Esophagus (tissue), 2 donors: Measurements from ENCODE around the gene PRC1. TPM values are rescaled to one million over a fixed set of nuclear protein-coding genes. Genes with fewer than 3 reads are reported as not detected.
"Not testable (repeated sequence)": the region's sequence is repeated elsewhere in the genome, so short reads cannot be mapped to it uniquely, and the experiment has no call there.

Source experiments
- H3K27ac ChIP-seq, 2 donors: one replicate each; pipeline ENCODE4 v1.5.1; 2013; ENCODE audit warnings: low read depth in 2 of 2, mild to moderate bottlenecking in 2 of 2, inconsistent platforms in 1 of 2, low read length in 1 of 2, moderate library complexity in 1 of 2
- H3K27me3 ChIP-seq, 2 donors: one replicate each; pipeline ENCODE4 v1.6.1; 2013; ENCODE audit warnings: low read length in 2 of 2, control low read depth in 1 of 2, mild to moderate bottlenecking in 1 of 2; ENCODE audit not compliant: insufficient read depth in 2 of 2, control insufficient read depth in 1 of 2
- H3K36me3 ChIP-seq, 2 donors: one replicate each; pipeline ENCODE4 v1.6.1; 2013; ENCODE audit warnings: low read length in 1 of 2; ENCODE audit not compliant: control insufficient read depth in 2 of 2, insufficient read depth in 2 of 2
- H3K4me1 ChIP-seq, 2 donors: one replicate each; pipeline ENCODE4 v1.6.1; 2013; ENCODE audit warnings: low read length in 1 of 2; ENCODE audit not compliant: control insufficient read depth in 2 of 2, insufficient read depth in 2 of 2
- H3K4me3 ChIP-seq, 2 donors: one replicate each; pipeline ENCODE4 v1.5.1; 2013; ENCODE audit warnings: low read length in 2 of 2, mild to moderate bottlenecking in 2 of 2, low read depth in 1 of 2, moderate library complexity in 1 of 2
- H3K9me3 ChIP-seq, 2 donors: one replicate each; pipeline ENCODE4 v1.6.1; 2013; ENCODE audit warnings: mild to moderate bottlenecking in 2 of 2, low read depth in 1 of 2, low read length in 1 of 2, moderate library complexity in 1 of 2; ENCODE audit not compliant: control insufficient read depth in 2 of 2, insufficient read depth in 1 of 2
- WGBS, 2 donors: extraction: QIAGEN DNeasy Blood & Tissue Kit; methylation state at CpG; one replicate each; pipeline ENCODE4 v1.1.7; 2013; 5-methylcytosine and 5-hydroxymethylcytosine counted together
- polyA plus RNA-seq, 2 donors: library from polyadenylated mRNA; stranded (reverse); fragments of 200-250 nt; gene quantifications; one replicate each; pipeline ENCODE4 v1.2.3, GENCODE V29; 2013
- donor health status: healthy with polysubstance abuse.
- donor health status: Bipolar disorder and iron deficiency.

Gene PRC1
- polyA plus RNA-seq, 2 donors: 41.2 to 44.1 TPM

DNA sequence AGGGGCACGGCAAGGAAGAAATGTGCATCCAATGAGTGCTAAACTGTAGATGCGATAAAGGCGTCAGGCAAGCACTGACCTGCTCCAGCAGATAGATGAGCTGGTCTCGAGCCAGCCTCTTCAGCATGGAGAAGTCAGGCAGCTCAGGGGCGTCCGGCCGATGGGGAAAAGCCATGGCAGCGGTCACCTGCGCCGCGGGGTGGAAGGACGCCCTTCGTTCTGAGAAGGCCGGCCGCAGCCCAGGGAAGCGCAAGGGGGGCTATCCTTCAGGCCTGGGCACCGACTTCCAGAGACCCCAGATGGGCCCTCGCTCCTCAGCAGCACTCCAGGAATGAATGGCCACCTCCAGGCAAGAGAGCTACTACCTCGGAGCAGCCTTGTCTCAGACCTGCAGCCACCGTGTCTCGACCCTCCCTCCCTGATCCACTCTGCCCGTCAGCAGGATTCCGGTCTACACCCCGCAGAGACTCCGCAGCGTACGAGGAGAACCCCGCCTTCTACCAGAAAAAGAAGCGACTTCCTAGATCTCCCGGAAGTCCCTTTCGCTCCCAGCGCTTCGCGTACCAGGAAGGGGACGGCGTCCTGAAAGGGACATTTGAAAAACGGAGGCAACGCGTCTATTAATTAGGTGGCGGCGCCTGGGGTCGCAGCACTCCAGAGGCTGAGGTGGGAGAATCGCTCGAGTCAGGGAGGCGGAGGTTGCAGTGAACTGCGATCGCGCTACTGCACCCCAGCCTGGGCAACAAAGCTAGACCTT is 27.9 kb upstream of the PRC1 start, which contains the start of gene VPS33B:
VPS33B (minus strand) TSS at position 520 of the 757 bp plus-strand sequence; CDS start at position 175, 345 bp downstream.
- no peaks in the 10 kb centered on the region for H3K4me1 ChIP-seq
- H3K36me3 ChIP-seq: no peaks in the 10 kb centered on the region
- H3K27me3 ChIP-seq: no peaks in the 10 kb centered on the region
- H3K27ac ChIP-seq: peak within 1 kb of the TSS; percentile 81 to 91
- 0% methylated on average over 46 to 48 of the region's 48 CpGs for WGBS, 2 donors
- H3K9me3 ChIP-seq: peaks cover 0 to 3% of the 10 kb centered on the region in 2 donors
- H3K4me3 ChIP-seq: peak within 1 kb of the TSS; percentile 96 to 97

DNA sequence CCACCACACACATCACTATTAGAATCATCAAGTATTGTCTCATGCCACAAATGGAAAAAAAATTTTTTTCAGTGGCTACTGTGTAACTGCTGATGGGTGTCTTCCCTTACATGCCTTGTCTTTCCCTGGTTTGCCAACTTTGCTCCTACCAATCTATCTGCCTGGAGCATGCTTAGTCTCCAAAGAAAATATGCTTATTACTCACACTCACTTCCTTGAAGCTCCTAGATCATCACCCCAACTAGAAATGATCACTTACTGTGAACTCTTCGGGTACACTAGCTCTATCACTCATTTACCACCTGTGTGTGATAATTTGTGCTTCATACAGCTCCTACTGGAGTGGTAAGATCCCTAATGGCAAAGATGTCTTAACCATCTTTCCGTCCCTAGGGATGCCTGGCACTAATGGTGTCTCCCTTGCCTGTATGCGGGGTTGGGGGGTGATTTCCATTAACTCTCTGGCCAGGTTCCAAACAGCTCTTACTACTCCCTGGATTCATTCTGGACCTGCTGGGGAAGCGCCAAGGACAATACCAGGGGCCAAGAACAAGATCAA is 27.3 kb upstream of the PRC1 start:
- H3K36me3 ChIP-seq: peaks cover 0 to 4% of the 10 kb centered on the region in 2 donors
- WGBS, 2 donors: 6 to 8% methylated on average over 4 of the region's 4 CpGs
- no peaks in the 10 kb centered on the region for H3K4me1 ChIP-seq
- H3K27ac ChIP-seq: peak overlapping the region; percentile 81 to 91
- peaks cover 0 to 3% of the 10 kb centered on the region in 2 donors for H3K9me3 ChIP-seq
- no peaks in the 10 kb centered on the region for H3K27me3 ChIP-seq
- H3K4me3 ChIP-seq: peak overlapping the region; percentile 96 to 97

DNA sequence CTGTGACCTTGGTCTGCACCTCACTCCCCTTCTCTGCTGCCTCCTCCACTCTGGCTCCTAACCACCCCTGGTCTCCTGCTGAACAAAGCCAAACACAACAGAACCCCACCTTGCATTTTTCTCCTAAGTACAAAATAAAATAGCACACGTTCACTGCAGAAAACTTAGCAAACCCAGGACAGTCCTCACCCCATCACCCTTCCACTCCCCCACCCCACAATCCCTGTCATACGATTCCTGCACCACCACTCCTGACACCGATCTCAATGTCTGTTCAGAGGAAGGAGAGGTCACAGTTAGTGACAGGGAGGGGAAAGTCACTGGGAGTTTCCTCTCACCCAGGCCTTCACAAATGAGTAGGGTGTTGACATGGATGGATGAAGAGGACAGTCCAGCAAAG is 23.8 kb upstream of the PRC1 start:
- 73 to 74% methylated on average over 3 of the region's 3 CpGs for WGBS, 2 donors
- H3K4me1 ChIP-seq: no peaks in the 10 kb centered on the region

DNA sequence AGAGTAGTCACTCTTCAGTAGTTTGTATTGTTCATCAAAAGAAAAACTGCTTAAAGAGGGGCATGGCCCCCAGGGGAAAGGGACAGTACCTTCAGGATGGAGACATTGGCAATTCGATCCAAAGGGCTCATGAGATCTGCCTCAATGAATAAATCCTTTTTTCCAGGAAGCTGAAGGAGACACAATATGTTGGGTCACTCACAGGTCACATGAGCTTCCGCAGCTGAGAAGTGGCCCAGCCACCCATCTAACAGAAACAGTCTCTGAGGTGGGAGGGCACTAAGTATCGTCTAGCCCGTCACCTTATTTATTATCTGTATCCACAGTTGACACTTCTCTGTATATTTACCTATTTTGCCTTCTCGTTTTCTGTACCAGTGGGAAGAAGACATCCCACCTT is 23.4 kb upstream of the PRC1 start:
- H3K36me3 ChIP-seq: peaks cover 12 to 20% of the 10 kb centered on the region in 2 donors
- no peaks in the 10 kb centered on the region for H3K27me3 ChIP-seq
- no peak overlapping the region for H3K4me3 ChIP-seq
- H3K9me3 ChIP-seq: peaks cover 0 to 3% of the 10 kb centered on the region in 2 donors
- H3K4me1 ChIP-seq: no peaks in the 10 kb centered on the region
- H3K27ac ChIP-seq: no peak overlapping the region
- WGBS, 2 donors: 73 to 82% methylated on average over 5 of the region's 5 CpGs

More for the DNA sequence above, 23.8 kb upstream of the PRC1 start:
- Histone ChIP-seq H3K9me3 (peaks cover 0 to 3% of the 10 kb centered on the region in 2 donors), H3K4me3 (no peak overlapping the region), H3K27ac (no peak overlapping the region), H3K27me3 (no peaks in the 10 kb centered on the region), H3K36me3 (peaks cover 10 to 17% of the 10 kb centered on the region in 2 donors)

DNA sequence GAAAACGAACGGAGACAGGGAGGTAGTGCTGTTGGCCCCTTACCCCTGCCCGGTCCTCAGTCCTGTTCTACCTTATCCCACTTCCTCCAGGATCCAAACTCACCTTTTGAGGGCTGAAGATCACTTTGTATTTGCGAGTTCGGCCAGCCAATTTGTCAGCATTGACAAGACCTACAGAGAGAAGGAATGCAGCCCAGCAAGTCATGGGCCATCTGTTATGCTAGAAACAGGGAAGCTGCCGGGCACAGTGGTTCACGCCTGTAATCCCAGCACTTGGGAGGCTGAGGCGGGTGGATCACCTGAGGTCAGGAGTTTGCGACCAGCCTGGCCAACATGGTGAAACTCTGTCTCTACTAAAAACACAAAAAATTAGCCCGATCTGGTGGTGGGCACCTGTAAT is 19.4 kb upstream of the PRC1 start:
- not testable (repeated sequence) for H3K9me3 ChIP-seq, H3K27ac ChIP-seq, H3K4me3 ChIP-seq, H3K4me1 ChIP-seq, H3K27me3 ChIP-seq
- H3K36me3 ChIP-seq: peaks cover 12 to 21% of the 10 kb centered on the region in 2 donors
- WGBS, 2 donors: 79 to 90% methylated on average over 10 of the region's 10 CpGs

DNA sequence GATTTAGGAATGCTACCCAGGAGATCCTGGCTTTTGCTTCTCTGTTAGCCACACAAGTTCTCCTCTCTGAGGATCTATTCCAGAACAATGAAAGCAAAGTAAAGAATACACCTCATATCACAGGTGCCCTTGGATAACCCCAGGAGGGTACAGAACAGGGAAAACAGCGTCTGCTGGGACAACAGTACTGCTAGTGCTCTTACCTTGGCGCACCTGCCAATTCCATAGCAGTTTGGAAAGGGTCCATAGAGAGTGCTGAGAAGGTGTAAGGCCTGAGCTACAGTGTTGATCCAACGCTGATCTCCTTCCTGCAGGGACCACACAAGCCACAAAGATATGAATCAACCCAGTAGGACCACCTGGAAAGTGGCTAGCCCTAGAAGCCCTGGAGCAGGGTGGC is 12.9 kb upstream of the PRC1 start:
- Histone ChIP-seq H3K27ac (no peak overlapping the region), H3K4me1 (no peaks in the 10 kb centered on the region), H3K9me3 (no peaks in the 10 kb centered on the region), H3K36me3 (peaks cover 18 to 30% of the 10 kb centered on the region in 2 donors), H3K27me3 (no peaks in the 10 kb centered on the region), H3K4me3 (no peak overlapping the region)
- WGBS, 2 donors: 92 to 93% methylated on average over 3 of the region's 3 CpGs

DNA sequence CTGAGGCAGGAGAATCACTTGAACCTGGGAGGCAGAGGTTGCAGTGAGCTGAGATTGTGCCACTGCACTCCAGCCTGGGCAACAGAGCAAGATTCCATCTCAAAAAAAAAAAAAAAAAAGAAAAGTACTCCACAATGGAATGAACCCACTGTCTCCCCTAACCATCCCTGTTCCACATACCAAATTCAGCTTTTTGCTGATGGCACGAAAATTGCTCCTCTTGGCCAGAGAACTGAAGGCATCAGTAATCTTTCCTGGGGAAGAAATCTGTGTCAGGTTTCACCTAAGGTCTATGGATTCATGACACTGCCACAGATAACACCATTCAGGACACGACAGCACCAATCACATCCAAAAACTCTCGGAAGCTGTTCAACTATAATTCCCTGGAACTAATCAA is 6.9 kb upstream of the PRC1 start:
- no peaks in the 10 kb centered on the region for H3K4me1 ChIP-seq
- no peaks in the 10 kb centered on the region for H3K9me3 ChIP-seq
- no peak overlapping the region for H3K27ac ChIP-seq
- H3K27me3 ChIP-seq: no peaks in the 10 kb centered on the region
- no peak overlapping the region for H3K4me3 ChIP-seq
- 89 to 92% methylated on average over 3 of the region's 3 CpGs for WGBS, 2 donors
- H3K36me3 ChIP-seq: peaks cover 12 to 32% of the 10 kb centered on the region in 2 donors

DNA sequence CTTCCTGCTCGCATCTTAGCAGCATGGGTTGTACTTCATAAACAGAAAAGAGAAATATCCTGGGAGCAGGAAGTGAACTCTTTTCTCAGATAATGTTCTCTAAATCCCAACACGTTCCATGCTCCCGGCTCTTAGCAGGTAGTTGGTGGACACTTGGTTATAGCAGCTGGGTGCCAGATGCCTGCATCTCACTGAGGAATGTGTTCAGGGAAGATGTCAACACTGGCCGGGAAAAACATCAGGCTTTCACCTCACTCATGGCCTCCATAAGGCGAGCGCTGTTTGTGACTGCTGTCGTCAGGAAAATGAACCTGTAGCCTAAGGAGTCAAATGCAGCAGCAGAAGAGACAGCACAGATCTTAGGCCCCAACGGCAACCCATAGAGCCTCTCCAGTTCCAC is 4.4 kb upstream of the PRC1 start:
- Histone ChIP-seq H3K36me3 (peaks cover 0 to 21% of the 10 kb centered on the region in 2 donors), H3K4me1 (no peaks in the 10 kb centered on the region), H3K27ac (no peak overlapping the region), H3K4me3 (no peak overlapping the region), H3K9me3 (no peaks in the 10 kb centered on the region), H3K27me3 (no peaks in the 10 kb centered on the region)
- 87 to 90% methylated on average over 8 of the region's 8 CpGs for WGBS, 2 donors

DNA sequence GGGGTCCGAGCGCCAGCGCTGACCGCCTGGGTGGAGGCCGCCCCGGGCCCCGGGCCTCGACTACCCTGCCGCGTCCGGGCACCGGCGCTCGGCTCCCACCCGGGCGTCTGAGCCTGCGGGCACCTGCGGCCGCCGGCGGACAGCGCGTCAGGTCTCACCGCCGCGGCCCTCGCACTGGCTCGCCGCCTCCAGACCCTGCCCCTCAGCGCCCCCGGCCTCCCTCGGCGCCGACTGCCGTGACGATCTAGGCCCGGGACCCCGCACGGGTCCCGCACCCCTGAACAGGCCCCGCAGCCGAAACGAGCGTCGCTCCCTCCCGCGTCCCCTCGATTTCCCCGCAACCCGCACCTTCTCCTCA is 297 bp downstream of the PRC1 start:
- no peaks in the 10 kb centered on the region for H3K27me3 ChIP-seq

More for the DNA sequence above, 297 bp downstream of the PRC1 start:
- Histone ChIP-seq H3K4me3 (peak overlapping the region; percentile 94 to 99), H3K9me3 (no peaks in the 10 kb centered on the region), H3K4me1 (no peaks in the 10 kb centered on the region), H3K36me3 (peaks cover 0 to 4% of the 10 kb centered on the region in 2 donors), H3K27ac (peak overlapping the region; percentile 87 to 96)
- WGBS, 2 donors: 0% methylated on average over 25 to 50 of the region's 50 CpGs
